ENCODE results near the gene ACLY. TPM values are rescaled to one million over a fixed set of nuclear protein-coding genes. Genes with fewer than 3 reads are reported as not detected.

The ACLY gene
- total RNA-seq, 1 experiment from 2014 or later: 279 TPM

DNA sequence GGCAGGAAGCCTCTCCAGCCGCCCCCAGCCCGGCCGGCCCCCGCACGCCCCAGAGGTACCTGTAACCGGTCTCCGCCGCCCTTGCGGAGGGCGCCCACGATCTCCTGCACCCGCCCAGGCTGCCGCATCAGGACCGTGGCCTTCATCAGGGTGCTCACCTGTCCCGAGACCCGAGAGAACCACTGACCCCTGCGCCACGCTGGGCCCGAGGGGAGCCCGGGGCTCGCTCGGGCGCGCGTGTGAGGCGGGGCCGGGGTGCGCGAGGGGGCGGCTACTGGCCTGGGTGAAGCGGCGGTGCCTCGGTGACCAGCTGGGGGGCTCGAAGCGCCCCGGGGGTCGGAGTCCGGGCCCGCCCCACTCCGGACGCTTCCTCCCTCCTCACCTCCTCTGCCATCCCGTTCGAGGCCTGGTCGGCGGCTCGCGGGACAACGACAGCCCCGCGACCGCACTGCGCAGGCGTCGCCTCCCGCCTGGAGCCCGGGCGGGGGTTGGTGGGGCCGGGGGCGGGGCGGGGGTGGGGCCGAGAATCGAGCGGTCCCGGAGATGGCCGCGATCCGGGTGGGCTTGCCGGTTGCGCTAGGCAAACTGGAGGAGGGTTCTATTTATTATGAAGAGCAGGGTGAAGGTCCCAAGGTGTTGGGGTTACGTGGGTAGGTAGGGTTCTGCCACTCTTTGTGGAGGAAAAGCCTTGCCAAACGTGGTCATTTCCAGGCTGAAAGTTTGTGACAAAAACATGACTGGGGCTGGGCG lies 82.8 kb downstream of the ACLY start, which contains the start of gene NT5C3B:
NT5C3B (minus strand) TSS at position 433 of the 750 bp plus-strand sequence; CDS start at position 394, 39 bp downstream.
- Histone ChIP-seq H3K79me2 (ENCODE audit: insufficient read depth, low read length) (no peaks in the 10 kb centered on the region), H3K4me2 (ENCODE audit: insufficient read depth, insufficient read length, low read length) (peak within 1 kb of the TSS; percentile 65), H3K23me2 (ENCODE audit: insufficient read length, low read depth, low read length, poor library complexity, severe bottlenecking) (peaks cover 5% of the 10 kb centered on the region), H3K23ac (ENCODE audit: insufficient read length, low read depth, low read length) (no peak within 1 kb of the TSS), H3K27ac (ENCODE audit: insufficient read length, low read depth, low read length) (no peak within 1 kb of the TSS), H3K4me1 (ENCODE audit: insufficient read depth, low read length) (no peaks in the 10 kb centered on the region), H3T11ph (ENCODE audit: low read length) (no peak within 1 kb of the TSS), H4K20me1 (ENCODE audit: control insufficient read depth, insufficient read depth, insufficient read length) (peaks cover 2% of the 10 kb centered on the region), H2AK5ac (ENCODE audit: insufficient read length, low read length) (no peak within 1 kb of the TSS), H3K9me3 (ENCODE audit: control insufficient read depth, low read depth, low read length) (no peaks in the 10 kb centered on the region), H2BK120ac (ENCODE audit: low read depth, low read length, poor library complexity, severe bottlenecking) (no peak within 1 kb of the TSS), H3K79me1 (ENCODE audit: insufficient read depth, low read depth, low read length, poor library complexity, severe bottlenecking) (no peaks in the 10 kb centered on the region), H3K9ac (ENCODE audit: extremely low read depth, insufficient read length, low read length) (peak within 1 kb of the TSS; percentile 61), H3K14ac (ENCODE audit: insufficient read depth, low read length) (peak within 1 kb of the TSS; percentile 89), H2BK5ac (ENCODE audit: insufficient read length, low read length) (no peak within 1 kb of the TSS), H3K18ac (ENCODE audit: insufficient read length, low read depth, low read length) (peak within 1 kb of the TSS; percentile 82), H3K56ac (ENCODE audit: insufficient read length, low read depth, low read length) (no peak within 1 kb of the TSS), H4K8ac (replicated peaks; ENCODE audit: insufficient read length, low read depth, low read length) (no peak within 1 kb of the TSS), H3K27me3 (ENCODE audit: insufficient read depth, low read length) (no peaks in the 10 kb centered on the region), H3K4ac (ENCODE audit: low read depth, low read length) (no peak within 1 kb of the TSS), H4K91ac (ENCODE audit: insufficient read length, low read depth, low read length) (no peak within 1 kb of the TSS), H4K5ac (ENCODE audit: insufficient read length, low read depth, low read length) (no peak within 1 kb of the TSS), H2AFZ (ENCODE audit: low read length) (peak within 1 kb of the TSS; percentile 99), H2BK15ac (ENCODE audit: low read depth, low read length) (no peak within 1 kb of the TSS), H2BK12ac (ENCODE audit: insufficient read length, low read depth, low read length) (no peak within 1 kb of the TSS), H2BK20ac (ENCODE audit: low read depth, low read length, poor library complexity, severe bottlenecking) (no peak within 1 kb of the TSS)
- no peak within 1 kb of the TSS; a peak in 1 of 7 replicates for H3K27ac Mint-ChIP-seq
- H3K27me3 Mint-ChIP-seq (ENCODE audit: low read depth): peaks cover 16% of the 10 kb centered on the region
- TF ChIP-seq, protein P1, sequence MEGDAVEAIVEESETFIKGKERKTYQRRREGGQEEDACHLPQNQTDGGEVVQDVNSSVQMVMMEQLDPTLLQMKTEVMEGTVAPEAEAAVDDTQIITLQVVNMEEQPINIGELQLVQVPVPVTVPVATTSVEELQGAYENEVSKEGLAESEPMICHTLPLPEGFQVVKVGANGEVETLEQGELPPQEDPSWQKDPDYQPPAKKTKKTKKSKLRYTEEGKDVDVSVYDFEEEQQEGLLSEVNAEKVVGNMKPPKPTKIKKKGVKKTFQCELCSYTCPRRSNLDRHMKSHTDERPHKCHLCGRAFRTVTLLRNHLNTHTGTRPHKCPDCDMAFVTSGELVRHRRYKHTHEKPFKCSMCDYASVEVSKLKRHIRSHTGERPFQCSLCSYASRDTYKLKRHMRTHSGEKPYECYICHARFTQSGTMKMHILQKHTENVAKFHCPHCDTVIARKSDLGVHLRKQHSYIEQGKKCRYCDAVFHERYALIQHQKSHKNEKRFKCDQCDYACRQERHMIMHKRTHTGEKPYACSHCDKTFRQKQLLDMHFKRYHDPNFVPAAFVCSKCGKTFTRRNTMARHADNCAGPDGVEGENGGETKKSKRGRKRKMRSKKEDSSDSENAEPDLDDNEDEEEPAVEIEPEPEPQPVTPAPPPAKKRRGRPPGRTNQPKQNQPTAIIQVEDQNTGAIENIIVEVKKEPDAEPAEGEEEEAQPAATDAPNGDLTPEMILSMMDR (conservative IDR thresholded peaks at IDR 0.05): no peak
- peaks cover 10 to 12% of the 10 kb centered on the region in 2 experiments for H3K4me1 Mint-ChIP-seq
- no CpG with 5 or more reads among the region's 72 CpGs for WGBS (ENCODE audit: extremely low coverage, insufficient read length, low lambda C conversion rate)
- H3K9me3 Mint-ChIP-seq: no peaks in the 10 kb centered on the region
- DNase-seq: peak; percentile 78
- peak within 1 kb of the TSS; percentile 83 to 89 for H3K4me3 Mint-ChIP-seq
- H3K36me3 Mint-ChIP-seq (ENCODE audit: insufficient read depth in 1 of 3, low read depth in 3 of 3): peaks cover 8 to 27% (median 23%) of the 10 kb centered on the region in 3 experiments; a peak in 6 of 7 replicates

All from H9 (cell line).